ENCODE data around the gene TSTD2.

Gene TSTD2

GRCh38 chr9:97562542-97562941 is 70.6 kb downstream of the TSTD2 start:
- DNase-seq (ENCODE audit: low spot score), result no peak

DNA sequence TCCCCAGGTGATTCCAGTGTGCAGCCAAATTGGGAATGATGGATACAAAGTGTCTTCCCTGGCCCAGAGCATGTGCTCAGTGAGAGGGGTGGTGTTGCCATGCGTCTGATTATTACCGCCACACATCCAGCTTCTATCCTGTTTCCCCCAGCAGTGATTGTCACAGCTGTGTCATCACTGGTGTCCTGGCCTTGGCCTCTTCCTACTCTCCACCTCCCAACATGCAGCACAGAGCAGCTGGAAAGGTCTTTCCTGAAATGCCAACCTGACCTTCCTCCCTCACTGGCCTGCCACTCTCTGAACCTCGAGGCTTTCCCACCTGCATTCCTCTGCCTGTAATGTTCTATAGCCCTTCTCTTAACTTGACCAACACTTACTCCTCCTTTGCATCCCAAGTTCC is 71.7 kb downstream of the TSTD2 start:
- no peak for DNase-seq (ENCODE audit: low spot score)

GRCh38 chr9:97560851-97561250 is 72.3 kb downstream of the TSTD2 start:
- DNase-seq (ENCODE audit: low spot score), result no peak

GRCh38 chr9:97560154-97560553 is 73.0 kb downstream of the TSTD2 start:
- no peak for DNase-seq (ENCODE audit: low spot score)

DNA sequence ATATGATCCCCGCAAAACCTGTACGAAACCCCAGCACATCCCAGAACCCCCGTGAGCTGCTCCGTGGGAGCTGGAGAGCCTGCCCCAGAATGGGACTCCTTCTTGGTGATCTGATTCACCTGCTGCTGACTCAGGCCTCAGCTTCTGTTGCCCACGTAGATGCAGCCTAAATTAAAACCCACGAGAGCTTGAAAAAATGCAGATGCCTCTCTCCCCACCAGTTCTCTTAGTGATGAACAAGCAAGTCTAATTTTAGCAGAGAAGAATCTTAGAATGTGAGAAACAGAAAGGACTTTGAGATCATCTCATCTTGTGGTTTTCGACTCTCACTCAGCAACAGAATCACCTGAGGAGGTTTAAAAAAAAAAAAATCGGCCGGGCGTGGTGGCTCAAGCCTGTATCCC is 74.1 kb downstream of the TSTD2 start:
- DNase-seq (ENCODE audit: low spot score), result no peak

DNA sequence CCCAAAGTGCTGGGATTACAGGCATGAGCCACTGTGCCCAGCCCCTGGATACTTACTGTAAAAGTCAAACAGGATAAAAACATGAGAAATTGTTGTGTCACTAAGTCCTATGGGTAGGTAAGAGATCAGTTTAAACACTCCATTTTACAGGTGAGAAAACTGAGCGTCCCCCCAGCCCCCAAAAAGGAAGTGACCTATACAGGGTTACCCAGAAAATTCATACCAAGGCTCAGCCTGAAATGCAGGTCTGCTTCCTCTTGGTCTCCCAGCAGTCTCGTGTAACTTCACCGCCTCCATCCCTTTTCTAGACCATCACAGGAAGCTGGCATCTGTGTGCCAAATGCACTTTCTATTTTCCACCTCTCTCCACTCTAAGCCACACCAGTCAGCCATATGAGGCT is 74.5 kb downstream of the TSTD2 start:
- DNase-seq (ENCODE audit: low spot score), result no peak

DNA sequence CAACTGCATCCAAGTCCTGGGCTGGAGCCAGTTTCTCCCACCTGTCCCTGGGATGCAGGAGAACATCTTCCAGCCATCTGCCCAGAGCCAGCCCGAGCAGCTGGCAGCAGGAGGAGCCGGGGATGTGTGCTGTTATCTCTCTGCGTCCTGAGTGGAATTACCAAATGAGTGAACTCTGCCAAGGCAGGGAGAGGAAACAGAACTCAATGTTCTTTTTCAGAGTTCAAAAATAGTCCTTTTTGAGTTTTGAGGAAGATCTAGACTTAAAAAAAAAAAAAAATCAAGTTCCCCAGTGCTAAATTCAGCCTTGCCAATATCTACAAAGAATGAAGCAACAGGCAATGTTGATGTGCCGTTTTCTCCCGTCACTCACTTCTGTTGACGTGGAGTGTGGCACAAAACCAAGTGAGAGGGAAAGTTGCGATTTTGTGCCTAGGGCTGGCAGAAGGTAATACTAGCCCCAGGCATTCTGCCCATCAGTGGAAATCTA is 75.5 kb downstream of the TSTD2 start:
- no peak for DNase-seq (ENCODE audit: low spot score)

GRCh38 chr9:97556721-97557605 is 76.2 kb downstream of the TSTD2 start:
- no peak for DNase-seq (ENCODE audit: low spot score)

GRCh38 chr9:97556036-97556720 is 77.0 kb downstream of the TSTD2 start:
- DNase-seq (ENCODE audit: low spot score), result no peak

GRCh38 chr9:97555164-97555563 is 78.0 kb downstream of the TSTD2 start:
- no peak for DNase-seq (ENCODE audit: low spot score)

GRCh38 chr9:97554566-97555075 is 78.5 kb downstream of the TSTD2 start:
- no peak for DNase-seq (ENCODE audit: low spot score)

GRCh38 chr9:97553841-97554240 is 79.3 kb downstream of the TSTD2 start:
- DNase-seq (ENCODE audit: low spot score), result no peak

DNA sequence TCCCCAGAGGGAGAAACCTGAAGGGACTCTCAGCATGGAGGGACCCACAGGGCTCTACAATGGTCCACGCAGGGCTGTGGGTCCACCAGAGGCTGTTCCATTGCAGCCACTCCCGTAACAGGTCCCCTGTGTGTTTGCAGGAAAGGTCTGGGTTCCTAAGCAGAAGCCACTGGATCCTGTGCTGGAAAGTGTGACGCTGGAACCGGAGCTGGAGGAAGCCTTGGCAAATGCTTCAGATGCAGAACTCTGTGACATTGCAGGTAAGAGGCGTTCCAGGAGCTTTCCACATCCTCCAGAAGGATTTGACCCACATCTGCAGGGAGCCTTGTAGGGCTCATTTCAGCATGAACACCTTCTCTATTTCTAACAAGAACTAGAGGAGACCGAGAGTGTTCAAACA is 80.0 kb downstream of the TSTD2 start:
- DNase-seq (ENCODE audit: low spot score), result no peak

DNA sequence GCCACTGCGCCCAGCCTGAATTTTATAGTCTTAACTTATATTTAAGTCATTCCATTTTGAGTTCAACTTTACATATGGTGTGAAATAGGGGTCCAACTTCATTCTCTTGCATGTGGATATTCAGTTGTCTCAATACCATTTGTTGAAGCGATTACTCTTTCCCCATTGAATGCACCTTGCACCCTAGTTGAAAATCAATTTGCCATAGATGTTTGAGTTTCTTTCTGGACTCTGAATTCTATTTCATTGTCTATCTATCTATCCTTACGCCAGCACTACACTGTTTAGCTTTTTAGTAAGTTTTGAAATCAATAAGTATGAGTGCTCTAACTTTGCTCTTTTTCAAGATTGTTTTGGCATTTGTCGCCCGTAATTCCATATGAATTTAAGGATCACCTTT is 81.9 kb downstream of the TSTD2 start:
- no peak for DNase-seq (ENCODE audit: low spot score)

GRCh38 chr9:97550386-97550785 is 82.8 kb downstream of the TSTD2 start:
- no peak for DNase-seq (ENCODE audit: low spot score)
